AG04450 (cell line): ENCODE data around the gene DPYD. TPM values are rescaled to one million over a fixed set of nuclear protein-coding genes. Genes with fewer than 3 reads are reported as not detected.

Experiments used
- CTCF ChIA-PET: fragments of 300-600, 350-600 bp; formaldehyde crosslinking; extraction: SDS; loops from one replicate; lab custom pipeline; 2022; ENCODE audit warnings: antibody characterized with exemption, inconsistent platforms; lab: Charles Lee
- POLR2A ChIA-PET: fragments of 350-600 bp; formaldehyde crosslinking; extraction: SDS; loops from one replicate; lab custom pipeline; 2021; ENCODE audit warnings: antibody characterized with exemption, inconsistent platforms; lab: Yijun Ruan, JAX
- DNase-seq: peaks from one replicate; pipeline ENCODE4 v3.0.0-alpha.2; 2011; ENCODE audit warnings: low read depth, low spot score
- H3K27ac ChIP-seq: one replicate; pipeline ENCODE4 v1.5.1; 2012; ENCODE audit warnings: low read depth, low read length, control low read depth
- H3K27me3 ChIP-seq: one replicate; pipeline ENCODE4 v1.6.0; 2012; ENCODE audit warnings: low read length; ENCODE audit not compliant: control insufficient read depth, insufficient read depth
- H3K4me3 ChIP-seq: 2 replicates; pipeline ENCODE4 v1.5.1; 2011; ENCODE audit warnings: mild to moderate bottlenecking, low read depth, low read length, control low read depth
- H3K9me3 ChIP-seq: 2 replicates; pipeline ENCODE4 v1.5.1; 2012; ENCODE audit warnings: low read length; ENCODE audit not compliant: control insufficient read depth, insufficient read depth
- CTCF ChIP-seq: IDR thresholded peaks from 2 replicates; pipeline ENCODE4 v1.5.1; 2011; ENCODE audit warnings: low read depth, low read length, control low read depth, inconsistent platforms
- polyA plus RNA-seq: library from polyadenylated mRNA; depleted of rRNA; stranded (reverse); fragments of >200 nt; gene quantifications from 2 replicates; pipeline ENCODE4 v1.2.3, GENCODE V29; 2011

The DPYD gene
- polyA plus RNA-seq, 1 experiment = 21.4 TPM

GRCh38 chr1:97864615-97865014, 56.2 kb downstream of the DPYD start:
- H3K27me3 ChIP-seq = no peaks in the 10 kb centered on the region
- no peak for DNase-seq
- POLR2A ChIA-PET = no interaction called here
- TF ChIP-seq CTCF = no peak
- H3K9me3 ChIP-seq = no peaks in the 10 kb centered on the region
- H3K27ac ChIP-seq = no peak overlapping the region
- CTCF ChIA-PET = no interaction called here
- no peak overlapping the region for H3K4me3 ChIP-seq

- H3K27me3 ChIP-seq = no peaks in the 10 kb centered on the region
- no peak for TF ChIP-seq CTCF
- ChIA-PET CTCF (no interaction called here), POLR2A (no interaction called here)
- H3K4me3 ChIP-seq = no peak overlapping the region
- no peak for DNase-seq
- H3K27ac ChIP-seq = no peak overlapping the region
- no peaks in the 10 kb centered on the region for H3K9me3 ChIP-seq
These were observed 67.6 kb downstream of the DPYD start for GRCh38 chr1:97853221-97853620.

GRCh38 chr1:97849345-97850340, 71.2 kb downstream of the DPYD start:
- ChIA-PET CTCF (interaction anchor here (0.6 to 1.0 kb wide), 2 partner anchors 204 to 501 kb away, joined by 3 to 5 read pairs; no protein-coding TSS in a partner anchor), POLR2A (interaction anchor here (1.3 kb wide), 1 partner anchor 72 kb away, joined by 3 read pairs; no protein-coding TSS in a partner anchor)
- H3K4me3 ChIP-seq = no peak overlapping the region
- peaks cover 7% of the 10 kb centered on the region for H3K9me3 ChIP-seq
- TF ChIP-seq CTCF = no peak
- H3K27ac ChIP-seq = no peak overlapping the region
- H3K27me3 ChIP-seq = no peaks in the 10 kb centered on the region
- DNase-seq = peak; percentile 43

GRCh38 chr1:97845805-97846204, 75.0 kb downstream of the DPYD start:
- no peak overlapping the region for H3K27ac ChIP-seq
- ChIA-PET CTCF (interaction anchor here (0.5 to 1.0 kb wide), 2 partner anchors 26 to 960 kb away, joined by 3 read pairs; no protein-coding TSS in a partner anchor), POLR2A (no interaction called here)
- no peaks in the 10 kb centered on the region for H3K27me3 ChIP-seq
- peaks cover 7% of the 10 kb centered on the region for H3K9me3 ChIP-seq
- no peak for TF ChIP-seq CTCF
- no peak overlapping the region for H3K4me3 ChIP-seq
- DNase-seq = no peak
